Progenitor cell of endocrine pancreas (in vitro differentiated cells): Measurements from ENCODE around the gene MMP14. TPM values are rescaled to one million over a fixed set of nuclear protein-coding genes. Genes with fewer than 3 reads are reported as not detected.

Source experiments
- DNase-seq: peaks from one replicate; pipeline ENCODE4 v3.0.0; 2021; ENCODE audit warnings: low spot score; ENCODE audit not compliant: unreplicated experiment
- H3K27ac Mint-ChIP-seq: 2 replicates; pipeline ENCODE4 v1.8.0; 2021; ENCODE audit warnings: mild to moderate bottlenecking, moderate library complexity, mixed read lengths
- H3K27me3 Mint-ChIP-seq: 2 replicates; pipeline ENCODE4 v1.8.0; 2021; ENCODE audit warnings: mixed read lengths
- H3K36me3 Mint-ChIP-seq: 2 replicates; pipeline ENCODE4 v1.8.0; 2022; ENCODE audit warnings: mixed read lengths; ENCODE audit not compliant: insufficient read depth
- H3K4me1 Mint-ChIP-seq: 2 replicates; pipeline ENCODE4 v1.8.0; 2021; ENCODE audit warnings: low read depth, mixed read lengths
- H3K4me3 Mint-ChIP-seq: 2 replicates; pipeline ENCODE4 v1.8.0; 2021; ENCODE audit warnings: low read depth, mild to moderate bottlenecking, moderate library complexity, mixed read lengths
- H3K9me3 Mint-ChIP-seq: 2 replicates; pipeline ENCODE4 v1.8.0; 2021; ENCODE audit warnings: low read depth, mixed read lengths
- CTCF ChIP-seq: fragments of 200-600 bp; sonication (generic); IDR thresholded peaks from one replicate; pipeline ENCODE4 v1.5.0; 2021; ENCODE audit warnings: antibody characterized with exemption, mild to moderate bottlenecking; ENCODE audit not compliant: unreplicated experiment
- total RNA-seq: library from RNA; stranded (reverse); gene quantifications from 2 replicates; pipeline ENCODE4 v1.2.1, GENCODE V29; 2021

The MMP14 gene
- total RNA-seq, 1 donor from 2014 or later: 209 TPM

GRCh38 chr14:22830443-22831010 lies 5.9 kb upstream of the MMP14 start:
- Mint-ChIP-seq H3K4me1 (peaks cover 13% of the 10 kb centered on the region), H3K36me3 (peaks cover 3% of the 10 kb centered on the region), H3K27ac (peak overlapping the region; percentile 95), H3K4me3 (peak overlapping the region; percentile 89), H3K9me3 (no peaks in the 10 kb centered on the region), H3K27me3 (no peaks in the 10 kb centered on the region)
- no peak for TF ChIP-seq CTCF
- DNase-seq: no peak

- Mint-ChIP-seq H3K4me3 (peak overlapping the region; percentile 100), H3K27me3 (no peaks in the 10 kb centered on the region), H3K36me3 (peaks cover 3% of the 10 kb centered on the region), H3K9me3 (no peaks in the 10 kb centered on the region), H3K27ac (peak overlapping the region; percentile 99), H3K4me1 (peaks cover 27% of the 10 kb centered on the region)
- no peak for TF ChIP-seq CTCF
- DNase-seq: no peak
Observed at GRCh38 chr14:22835505-22835904, 880 bp upstream of the MMP14 start.

GRCh38 chr14:22837114-22837749 lies 847 bp downstream of the MMP14 start:
- peaks cover 22% of the 10 kb centered on the region for H3K4me1 Mint-ChIP-seq
- peak overlapping the region; percentile 100 for H3K4me3 Mint-ChIP-seq
- no peak for TF ChIP-seq CTCF
- DNase-seq: peak; percentile 42
- peaks cover 4% of the 10 kb centered on the region for H3K36me3 Mint-ChIP-seq
- no peaks in the 10 kb centered on the region for H3K9me3 Mint-ChIP-seq
- H3K27ac Mint-ChIP-seq: peak overlapping the region; percentile 99
- no peaks in the 10 kb centered on the region for H3K27me3 Mint-ChIP-seq

- H3K4me3 Mint-ChIP-seq: peak overlapping the region; percentile 100
- H3K36me3 Mint-ChIP-seq: peaks cover 6% of the 10 kb centered on the region
- no peak for DNase-seq
- H3K9me3 Mint-ChIP-seq: no peaks in the 10 kb centered on the region
- peak overlapping the region; percentile 96 for H3K27ac Mint-ChIP-seq
- H3K4me1 Mint-ChIP-seq: peaks cover 22% of the 10 kb centered on the region
- H3K27me3 Mint-ChIP-seq: no peaks in the 10 kb centered on the region
- TF ChIP-seq CTCF: no peak
Observed at GRCh38 chr14:22837750-22838538, 1.6 kb downstream of the MMP14 start.

- peaks cover 9% of the 10 kb centered on the region for H3K36me3 Mint-ChIP-seq
- H3K27ac Mint-ChIP-seq: peak overlapping the region; percentile 96
- peak overlapping the region; percentile 100 for H3K4me3 Mint-ChIP-seq
- H3K9me3 Mint-ChIP-seq: no peaks in the 10 kb centered on the region
- no peak for TF ChIP-seq CTCF
- H3K4me1 Mint-ChIP-seq: peaks cover 22% of the 10 kb centered on the region
- H3K27me3 Mint-ChIP-seq: no peaks in the 10 kb centered on the region
- no peak for DNase-seq
Observed at GRCh38 chr14:22838631-22839041, 2.3 kb downstream of the MMP14 start.
